Esophagus squamous epithelium (tissue), 4 donors: ENCODE measurements around the gene ZSCAN4.

Experiments
- POLR2A ChIP-seq, 4 donors: fragments of 450-650 bp; IDR thresholded peaks; one replicate each; pipeline ENCODE4 v1.6.1; 2017; ENCODE audit warnings: antibody characterized with exemption in 4 of 4, mild to moderate bottlenecking in 4 of 4, moderate library complexity in 3 of 4
- TF ChIP-seq, protein P1 (sequence below), 6 experiments: fragments of 450-650 bp in 4 of 6; fragments of 200-600 bp in 2 of 6; sonication (generic) in 2 of 6; IDR thresholded peaks; one replicate each; pipeline ENCODE4 v1.5.1; 2016 to 2019; ENCODE audit warnings: antibody characterized with exemption in 6 of 6, mild to moderate bottlenecking in 4 of 6, moderate library complexity in 4 of 6

DNA sequence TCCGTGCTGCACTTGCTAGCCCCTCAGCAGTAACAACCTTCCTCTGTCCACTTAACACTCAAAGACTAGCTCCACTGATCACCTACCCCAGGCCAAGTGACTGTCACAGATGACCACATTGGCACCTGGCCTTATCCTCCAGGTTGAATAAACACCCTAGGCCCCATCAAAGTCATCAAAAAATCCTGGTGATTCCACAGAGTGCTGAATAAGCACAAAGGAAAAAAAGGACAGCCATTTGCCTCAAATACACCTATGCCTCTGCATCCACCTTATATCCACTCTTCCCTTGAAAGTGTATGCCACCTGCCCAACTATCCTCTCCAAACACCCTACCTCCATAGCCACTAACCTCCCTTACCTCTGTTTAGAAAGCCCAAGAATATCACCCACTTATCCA lies 37.6 kb downstream of the ZSCAN4 start:
- TF ChIP-seq POLR2A (IDR thresholded peaks at IDR 0.05) = no peak
- TF ChIP-seq, protein P1, sequence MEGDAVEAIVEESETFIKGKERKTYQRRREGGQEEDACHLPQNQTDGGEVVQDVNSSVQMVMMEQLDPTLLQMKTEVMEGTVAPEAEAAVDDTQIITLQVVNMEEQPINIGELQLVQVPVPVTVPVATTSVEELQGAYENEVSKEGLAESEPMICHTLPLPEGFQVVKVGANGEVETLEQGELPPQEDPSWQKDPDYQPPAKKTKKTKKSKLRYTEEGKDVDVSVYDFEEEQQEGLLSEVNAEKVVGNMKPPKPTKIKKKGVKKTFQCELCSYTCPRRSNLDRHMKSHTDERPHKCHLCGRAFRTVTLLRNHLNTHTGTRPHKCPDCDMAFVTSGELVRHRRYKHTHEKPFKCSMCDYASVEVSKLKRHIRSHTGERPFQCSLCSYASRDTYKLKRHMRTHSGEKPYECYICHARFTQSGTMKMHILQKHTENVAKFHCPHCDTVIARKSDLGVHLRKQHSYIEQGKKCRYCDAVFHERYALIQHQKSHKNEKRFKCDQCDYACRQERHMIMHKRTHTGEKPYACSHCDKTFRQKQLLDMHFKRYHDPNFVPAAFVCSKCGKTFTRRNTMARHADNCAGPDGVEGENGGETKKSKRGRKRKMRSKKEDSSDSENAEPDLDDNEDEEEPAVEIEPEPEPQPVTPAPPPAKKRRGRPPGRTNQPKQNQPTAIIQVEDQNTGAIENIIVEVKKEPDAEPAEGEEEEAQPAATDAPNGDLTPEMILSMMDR (IDR thresholded peaks at IDR 0.05) = no peak
